GM12878 (cell line): ENCODE data around the gene SDCCAG8. TPM values are rescaled to one million over a fixed set of nuclear protein-coding genes. Genes with fewer than 3 reads are reported as not detected.

ENCODE experiments used
- ATAC-seq: fragments of 200-7000 bp; cut with Tn5 transposase; 3 replicates; pipeline ENCODE4 v1.9.1; 2020; ENCODE audit warnings: mild to moderate bottlenecking, moderate library complexity
- BruUV-seq: library from RNA; stranded (reverse); fragments of 400-500 nt; replicated peaks from 2 replicates; lab custom pipeline; 2021; lab: Mats Ljungman, UMichigan
- CTCF ChIA-PET: fragments of 300-600 bp; sonication (Branson Sonifier 250); formaldehyde crosslinking; extraction: SDS; loops from one replicate; lab custom pipeline; 2021; ENCODE audit warnings: inconsistent platforms; lab: Yijun Ruan, JAX
- POLR2A ChIA-PET: fragments of 350-600 bp; formaldehyde crosslinking; extraction: SDS; loops from one replicate; lab custom pipeline; 2021; ENCODE audit warnings: inconsistent platforms; lab: Charles Lee
- RAD21 ChIA-PET: fragments of 300-600 bp; sonication (Branson Sonifier 250); formaldehyde crosslinking; loops from one replicate; lab custom pipeline; 2023; ENCODE audit warnings: antibody characterized with exemption; ENCODE audit not compliant: unreplicated experiment; lab: Charles Lee
- SMC1A ChIA-PET: fragments of 300-600 bp; sonication (Branson Sonifier 250); formaldehyde crosslinking; loops from one replicate; lab custom pipeline; 2023; ENCODE audit not compliant: unreplicated experiment, uncharacterized antibody; lab: Charles Lee
- DNase-seq: peaks from one replicate; pipeline ENCODE4 v3.0.0-alpha.2; 2011; ENCODE audit warnings: low read depth, low spot score
- FAIRE-seq: peaks from 3 replicates; lab custom pipeline; 2011; peaks lifted over from hg19 to GRCh38; lab: Jason Lieb, UNC
- H2AFZ ChIP-seq: 2 replicates; pipeline ENCODE4 v1.6.0; 2011; ENCODE audit warnings: low read depth, low read length, control low read depth; ENCODE audit not compliant: control insufficient read depth
- H3K27ac ChIP-seq: 2 replicates; pipeline ENCODE4 v1.5.1; 2011; ENCODE audit warnings: control low read depth; ENCODE audit not compliant: control insufficient read depth, insufficient read depth
- H3K27me3 ChIP-seq, 2 experiments: replicated peaks in 1 of 2; 2 replicates each; pipeline versions ENCODE4 v1.6.0 to v1.6.1; 2011; ENCODE audit warnings: low read length in 1 of 2; ENCODE audit not compliant: control insufficient read depth in 2 of 2, insufficient read depth in 2 of 2
- H3K36me3 ChIP-seq, 2 experiments: 2 replicates each; pipeline ENCODE4 v1.5.1; 2011; ENCODE audit warnings: low read length in 1 of 2; ENCODE audit not compliant: control insufficient read depth in 2 of 2, insufficient read depth in 2 of 2
- H3K4me1 ChIP-seq: 2 replicates; pipeline ENCODE4 v1.6.1; 2011; ENCODE audit warnings: mild to moderate bottlenecking, low read length, moderate library complexity, mixed read lengths; ENCODE audit not compliant: control insufficient read depth, insufficient read depth
- H3K4me2 ChIP-seq: 2 replicates; pipeline ENCODE4 v1.6.0; 2011; ENCODE audit warnings: control low read depth; ENCODE audit not compliant: control insufficient read depth, insufficient read depth
- H3K4me3 ChIP-seq: fragments of 200-600 bp; sonication (generic); 2 replicates; pipeline ENCODE4 v1.5.1; 2016
- H3K79me2 ChIP-seq: 2 replicates; pipeline ENCODE4 v1.6.0; 2011; ENCODE audit warnings: low read length; ENCODE audit not compliant: control insufficient read depth, insufficient read depth
- H3K9ac ChIP-seq: 2 replicates; pipeline ENCODE4 v1.8.0; 2011; ENCODE audit warnings: low read length, control low read depth, mixed read lengths; ENCODE audit not compliant: control insufficient read depth, insufficient read depth
- H3K9me3 ChIP-seq: replicated peaks from 3 replicates; pipeline ENCODE4 v1.5.1; 2011; ENCODE audit warnings: mild to moderate bottlenecking, low read length; ENCODE audit not compliant: control insufficient read depth, insufficient read depth
- H4K20me1 ChIP-seq: 2 replicates; pipeline ENCODE4 v1.6.0; 2011; ENCODE audit not compliant: control insufficient read depth, insufficient read depth
- CEBPZ ChIP-seq: fragments of 150-350 bp; IDR thresholded peaks from 2 replicates; pipeline ENCODE4 v1.6.1; 2016; ENCODE audit warnings: low read depth, low read length
- CHD2 ChIP-seq: IDR thresholded peaks from 2 replicates; pipeline ENCODE4 v1.6.1; 2011; ENCODE audit warnings: low read depth, low read length, improper control_type of control experiment, borderline replicate concordance
- EED ChIP-seq: sonication (generic); IDR thresholded peaks from 2 replicates; pipeline ENCODE4 v1.6.1; 2016; ENCODE audit warnings: antibody characterized with exemption, low read depth
- GABPA ChIP-seq: IDR thresholded peaks from 2 replicates; pipeline ENCODE4 v1.6.1; 2014; ENCODE audit warnings: antibody characterized with exemption, low read depth, mild to moderate bottlenecking, inconsistent platforms
- KAT2A ChIP-seq: conservative IDR thresholded peaks from 2 replicates; pipeline ENCODE4 v1.6.1; 2011; ENCODE audit warnings: low read depth, low read length; ENCODE audit not compliant: control insufficient read depth
- NR2C1 ChIP-seq: fragments of 450-650 bp; IDR thresholded peaks from 2 replicates; pipeline ENCODE4 v1.6.1; 2017; ENCODE audit warnings: antibody characterized with exemption, mild to moderate bottlenecking, moderate library complexity
- NRF1 ChIP-seq: conservative IDR thresholded peaks from 2 replicates; pipeline ENCODE4 v1.6.1; 2011; ENCODE audit warnings: mild to moderate bottlenecking, low read depth, low read length, improper control_type of control experiment
- PML ChIP-seq: IDR thresholded peaks from 2 replicates; pipeline ENCODE4 v1.6.1; 2012; ENCODE audit warnings: low read length, inconsistent platforms
- RB1 ChIP-seq: fragments of 450-650 bp; formaldehyde crosslinking; IDR thresholded peaks from 2 replicates; pipeline ENCODE4 v1.6.1; 2017; ENCODE audit warnings: mild to moderate bottlenecking, borderline replicate concordance
- REST ChIP-seq: IDR thresholded peaks from 2 replicates; pipeline ENCODE4 v1.6.1; 2012; ENCODE audit warnings: mild to moderate bottlenecking, low read depth, low read length
- SP1 ChIP-seq: IDR thresholded peaks from one replicate; pipeline ENCODE4 v1.6.1; 2011; ENCODE audit warnings: low read depth, low read length
- STAT3 ChIP-seq: IDR thresholded peaks from 2 replicates; pipeline ENCODE4 v1.6.1; 2011; ENCODE audit warnings: low read depth, low read length, improper control_type of control experiment
- TCF7 ChIP-seq: IDR thresholded peaks from 2 replicates; pipeline ENCODE4 v1.6.1; 2014; ENCODE audit warnings: antibody characterized with exemption, borderline replicate concordance
- ZNF207 ChIP-seq: fragments of 450-650 bp; IDR thresholded peaks from 2 replicates; pipeline ENCODE4 v1.6.1; 2014; ENCODE audit warnings: antibody characterized with exemption, mild to moderate bottlenecking, borderline replicate concordance
- ZNF622 ChIP-seq: fragments of 450-650 bp; IDR thresholded peaks from 2 replicates; pipeline ENCODE4 v1.6.1; 2017; ENCODE audit warnings: mild to moderate bottlenecking, inconsistent platforms
- WGBS: methylation state at CpG from one replicate; pipeline ENCODE4 v1.1.6; 2016; ENCODE audit warnings: low lambda C conversion rate; ENCODE audit not compliant: insufficient replicate concordance, insufficient coverage; ENCODE audit errors: missing lambda C conversion rate; 5-methylcytosine and 5-hydroxymethylcytosine counted together
- in situ Hi-C: fragments of 300-500 bp; cut with MboI; formaldehyde crosslinking; loops from 9 replicates; pipeline ENCODE4 v1.14.3; 2018; ENCODE audit warnings: mixed read lengths
- intact Hi-C: fragments of 100-400 bp; cut with micrococcal nuclease; formaldehyde crosslinking; loops from one replicate; pipeline ENCODE4 v1.14.2; 2022; ENCODE audit not compliant: unreplicated experiment
- polyA plus RNA-seq, 11 experiments: library from polyadenylated mRNA; depleted of rRNA in 4 of 11; unstranded in 6 of 11; stranded (reverse) in 5 of 11; fragments of >200 nt; fragmentation: Nextera tagmentation in 4 of 11; fragmentation: Illumina TruSeq in 1 of 11; extraction: Ambion mirVana in 4 of 11; extraction: Trizol in 1 of 11; gene quantifications; 1 replicate in 1 of 11; 2 replicates in 10 of 11; pipeline versions ENCODE4 v1.2.1 to v1.2.3, GENCODE V29; 2011 to 2016; ENCODE audit warnings: inconsistent platforms in 2 of 11, missing spikeins in 2 of 11, low read depth in 1 of 11
- total RNA-seq, 4 experiments: library from RNA; depleted of rRNA in 3 of 4; stranded (reverse); fragments of >200 nt in 3 of 4; fragmentation: Illumina TruSeq in 1 of 4; extraction: Trizol in 1 of 4; gene quantifications; 2 replicates each; pipeline versions ENCODE4 v1.2.1 to v1.2.3, GENCODE V29; 2013 to 2021

SDCCAG8 gene
- total and polyA plus RNA-seq, 10 of the 15 experiments (the other 5 are each of a cell fraction or from before 2014, with no cell fraction given), result 15.0 to 25.6 (median 20.6) TPM

- no peak overlapping the region for H3K27ac ChIP-seq
- no TSS peak for BruUV-seq
- RAD21 ChIA-PET, result no interaction called here
- H3K36me3 ChIP-seq, result peaks cover 0 to 3% of the 10 kb centered on the region in 2 experiments; a peak in 1 of 4 replicates
- no peak for DNase-seq
- WGBS, result 43% methylated on average over 3 of the region's 3 CpGs
- in situ Hi-C loops, result no loop called here
- POLR2A ChIA-PET, result no interaction called here
- SMC1A ChIA-PET, result interaction anchor here (0.7 to 1.0 kb wide), 4 partner anchors 14 to 933 kb away, joined by 3 to 4 read pairs (median 3); partner anchors contain the start of gene SDCCAG8
- H4K20me1 ChIP-seq, result no peaks in the 10 kb centered on the region
- no peak for FAIRE-seq
- H3K27me3 ChIP-seq, result no peaks in the 10 kb centered on the region
- no peak for ATAC-seq
- intact Hi-C loops, result no loop called here
- CTCF ChIA-PET, result interaction anchor here (0.9 to 1.0 kb wide), 2 partner anchors 16 to 26 kb away, joined by 3 read pairs; no protein-coding TSS in a partner anchor
- no peaks in the 10 kb centered on the region for H3K79me2 ChIP-seq
- no peak overlapping the region for H3K4me3 ChIP-seq
- no peak overlapping the region for H3K9ac ChIP-seq
- H3K9me3 ChIP-seq, result peaks cover 2% of the 10 kb centered on the region; the same call in 1 of the 3 replicates
- no peak overlapping the region for H3K4me2 ChIP-seq
- H3K4me1 ChIP-seq, result no peaks in the 10 kb centered on the region
- H2AFZ ChIP-seq, result no peak overlapping the region
- TF ChIP-seq EED (no peak), SP1 (no peak), ZNF207 (no peak), KAT2A (no peak), NRF1 (no peak), REST (no peak), CEBPZ (no peak), PML (no peak), RB1 (no peak), TCF7 (no peak), NR2C1 (no peak), STAT3 (no peak), GABPA (no peak), ZNF622 (no peak), CHD2 (no peak)
These were observed 24.8 kb downstream of the SDCCAG8 start for GRCh38 chr1:243280571-243281129.
